ENCODE measurements around the gene CALM3. TPM values are rescaled to one million over a fixed set of nuclear protein-coding genes. Genes with fewer than 3 reads are reported as not detected.

Gene CALM3
- total RNA-seq, 1 donor from 2014 or later = 211 TPM

Other genes with a start within 250 kb of the CALM3 start
- gene CCDC8, start 187.8 kb upstream of the CALM3 start, total RNA-seq = 2.4 TPM
- gene PNMA8C, start 172.4 kb upstream of the CALM3 start, total RNA-seq = 31.8 TPM
- 68.1 TPM for gene PNMA8A, start 129.8 kb upstream of the CALM3 start, total RNA-seq
- 17.1 TPM for gene PNMA8B, start 105.5 kb upstream of the CALM3 start, total RNA-seq
- not detected for gene PTGIR, start 23.8 kb downstream of the CALM3 start, total RNA-seq
- gene GNG8, start 34.9 kb downstream of the CALM3 start, total RNA-seq = not detected
- 17.5 TPM for gene DACT3, start 59.9 kb downstream of the CALM3 start, total RNA-seq
- gene PRKD2, start 115.8 kb downstream of the CALM3 start, total RNA-seq = 5.3 TPM
- 12.6 TPM for gene FKRP, start 144.7 kb downstream of the CALM3 start, total RNA-seq
- gene STRN4, start 145.1 kb downstream of the CALM3 start, total RNA-seq = 86.4 TPM
- gene SLC1A5, start 187.3 kb downstream of the CALM3 start, total RNA-seq = 3.3 TPM
- 64.8 TPM for gene AP2S1, start 249.5 kb downstream of the CALM3 start, total RNA-seq